ENCODE measurements around the gene PSMC5.
"Not testable (repeated sequence)": the region's sequence is repeated elsewhere in the genome, so short reads cannot be mapped to it uniquely, and the experiment has no call there.

PSMC5 gene

GRCh38 chr17:63874061-63874626 is 46.9 kb downstream of the PSMC5 start:
- not testable (repeated sequence) for DNase-seq

- DNase-seq, result not testable (repeated sequence)
Measured at GRCh38 chr17:63874693-63875092, 47.5 kb downstream of the PSMC5 start.

GRCh38 chr17:63878413-63878812 is 51.2 kb downstream of the PSMC5 start:
- not testable (repeated sequence) for DNase-seq

- DNase-seq, result no peak
Measured at GRCh38 chr17:63880706-63881105, 53.5 kb downstream of the PSMC5 start.

- DNase-seq, result not testable (repeated sequence)
Measured at GRCh38 chr17:63881337-63881736, 54.1 kb downstream of the PSMC5 start.
